NCI-H2107 (cell line): ENCODE results near the gene USP28.

Source experiments
- DNase-seq: peaks from one replicate; lab custom pipeline; 2025; lab: John Stamatoyannopoulos, UW

Gene USP28

DNA sequence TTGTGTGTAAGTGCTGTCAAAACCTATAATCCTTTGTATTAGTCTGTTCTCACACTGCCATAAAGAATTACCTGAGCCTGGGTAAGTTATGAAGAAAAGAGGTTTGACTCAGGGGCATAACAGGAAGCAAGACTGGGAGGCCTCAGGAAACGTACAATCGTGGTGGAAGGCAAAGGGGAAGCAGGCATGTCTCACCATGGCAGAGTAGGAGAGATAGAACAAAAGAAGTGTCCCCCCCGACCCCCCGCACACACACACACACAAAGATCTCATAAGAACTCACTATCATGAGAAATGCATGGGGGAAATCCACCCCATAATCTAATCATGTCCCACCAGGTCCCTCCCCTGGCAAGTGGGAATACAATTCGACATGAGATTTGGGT is 2.3 kb upstream of the USP28 start:
- DNase-seq = no peak

DNA sequence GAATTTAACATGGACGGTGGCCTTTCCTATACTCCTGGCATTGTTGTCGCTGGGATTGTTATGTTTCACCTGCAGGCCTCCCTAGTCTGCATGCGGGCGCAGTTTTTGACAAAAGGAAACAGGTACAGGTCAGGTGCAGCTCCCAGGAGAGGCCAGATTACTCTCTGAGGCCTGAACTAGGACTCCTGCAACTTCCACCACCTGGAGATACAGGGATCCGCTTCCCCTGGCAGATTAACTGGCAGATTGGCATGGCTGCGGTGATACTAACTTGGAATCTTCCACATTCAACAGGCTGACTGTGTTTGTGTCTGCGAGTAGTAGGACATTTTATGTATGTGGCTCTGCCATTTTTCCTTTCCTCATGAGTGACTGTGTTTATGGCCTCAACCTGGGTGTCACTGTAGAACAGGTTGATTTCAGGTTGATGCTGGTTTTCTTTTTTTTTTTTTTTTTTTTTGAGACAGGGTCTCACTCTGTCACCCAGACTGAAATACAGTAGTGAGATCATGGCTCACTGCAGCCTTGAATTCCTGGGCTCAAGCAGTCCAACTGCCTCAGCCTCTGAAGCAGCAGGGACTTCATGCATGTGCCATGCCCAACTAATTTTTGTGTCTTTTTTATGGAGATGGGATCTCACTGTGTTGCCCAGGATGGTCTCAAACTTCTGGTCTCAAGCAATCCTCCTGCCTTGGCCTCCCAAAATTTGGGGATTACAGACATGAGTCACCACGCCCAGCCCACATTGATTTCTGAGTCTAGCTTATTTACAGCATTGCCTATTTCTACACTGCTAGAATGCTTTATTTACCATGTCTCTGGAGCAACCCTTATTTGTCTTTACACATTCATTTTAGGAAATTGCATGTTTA is 1.7 kb upstream of the USP28 start:
- DNase-seq = no peak

DNA sequence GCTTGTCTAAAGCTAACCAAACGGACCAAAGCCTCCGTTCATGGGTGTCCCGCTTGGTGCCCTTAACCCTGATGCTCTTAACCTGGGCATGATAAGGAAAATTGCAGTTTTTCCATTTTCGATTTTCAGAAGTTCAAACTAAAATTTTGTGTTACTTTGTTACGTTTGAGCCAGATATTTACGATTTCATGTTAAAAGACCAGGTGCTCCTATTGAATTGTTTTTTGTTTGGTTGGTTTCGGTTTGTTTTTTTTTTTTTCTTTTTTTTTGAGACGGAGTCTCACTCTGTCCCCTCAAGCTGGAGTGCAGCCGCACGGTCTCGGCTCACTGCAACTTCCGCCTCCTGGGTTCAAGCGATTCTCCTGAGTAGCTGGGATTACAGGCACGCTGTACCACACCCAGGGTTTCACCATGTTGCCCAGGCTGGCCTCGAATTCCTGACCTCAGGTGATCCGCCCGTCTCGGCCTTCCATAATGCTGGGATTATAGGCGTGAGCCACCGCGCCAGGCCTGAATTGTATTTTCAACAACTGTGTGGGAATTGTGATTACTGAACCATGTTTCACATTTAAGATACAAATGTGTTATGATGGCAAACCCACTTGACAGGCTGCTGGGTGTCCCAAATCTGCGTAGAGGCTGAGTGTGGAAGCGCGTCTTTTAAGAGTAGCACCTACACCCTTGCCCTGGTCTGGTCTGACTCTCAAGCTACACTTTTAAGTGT is 864 bp upstream of the USP28 start:
- DNase-seq = no peak

DNA sequence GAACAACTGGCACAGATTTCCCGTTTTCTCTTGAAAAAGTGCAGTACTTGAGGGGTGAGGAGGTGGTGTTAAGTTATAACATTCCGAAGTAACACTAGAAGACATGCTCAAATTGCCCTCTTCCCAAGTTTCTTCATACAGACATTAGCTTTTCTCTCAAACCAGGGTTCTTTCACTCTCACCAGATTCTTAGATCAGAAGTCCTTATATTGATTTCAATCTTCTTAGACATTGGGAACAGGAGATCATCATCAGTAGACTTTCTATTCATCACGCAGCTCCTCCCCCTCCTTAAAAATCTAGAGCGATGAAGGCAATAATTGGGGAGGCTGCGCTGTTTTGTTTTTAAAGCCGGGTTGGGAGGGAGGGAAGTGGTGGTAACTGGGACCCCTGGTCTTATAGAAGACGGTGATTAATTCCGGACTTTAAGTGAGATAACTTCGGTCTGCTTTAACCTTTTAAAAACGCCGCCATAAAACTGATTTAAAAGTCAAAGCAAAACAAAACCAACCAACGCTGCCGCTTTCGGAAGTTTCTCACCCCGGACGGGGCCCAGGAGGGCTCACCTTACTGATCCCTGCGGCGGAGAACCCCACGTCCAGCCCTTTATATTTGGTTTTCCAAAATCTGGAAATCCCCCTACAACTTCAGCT is 665 bp downstream of the USP28 start:
- no peak for DNase-seq

DNA sequence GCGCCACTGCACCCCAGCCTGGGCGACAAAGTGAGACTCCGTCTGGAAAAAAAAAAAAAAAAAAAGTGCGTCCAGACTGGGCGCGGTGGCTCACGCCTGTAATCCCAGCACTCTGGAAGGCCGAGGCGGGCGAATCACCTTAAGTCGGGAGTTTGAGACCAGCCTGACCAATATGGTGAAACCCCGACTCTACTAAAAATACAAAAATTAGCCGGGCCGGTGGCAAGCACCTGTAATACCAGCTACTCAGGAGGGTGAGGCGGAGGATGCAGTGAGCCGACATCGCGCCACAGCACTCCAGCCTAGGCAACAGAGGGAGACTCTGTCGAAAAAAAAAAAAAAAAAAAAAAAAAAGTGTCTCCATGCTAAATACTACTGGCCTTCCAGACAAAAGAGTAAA is 1.3 kb downstream of the USP28 start:
- no peak for DNase-seq

DNA sequence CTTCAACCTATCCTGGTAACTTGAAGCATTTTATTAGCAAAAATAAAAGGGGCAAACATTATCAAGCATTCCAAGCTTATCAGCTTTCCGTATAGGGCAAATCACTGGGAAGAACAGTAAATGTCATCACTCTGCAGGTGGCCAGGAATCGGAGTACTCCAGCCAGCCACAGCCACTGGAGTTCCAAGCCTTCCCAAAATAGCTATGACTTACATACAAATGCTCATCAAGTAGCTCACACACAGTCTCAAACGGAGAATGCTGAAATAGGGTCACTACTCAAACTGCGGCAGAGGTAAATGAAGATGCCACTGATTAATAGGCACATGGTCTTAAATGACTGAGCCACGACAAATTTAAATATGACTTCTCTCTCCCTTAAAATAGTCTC is 2.1 kb downstream of the USP28 start:
- DNase-seq = no peak

DNA sequence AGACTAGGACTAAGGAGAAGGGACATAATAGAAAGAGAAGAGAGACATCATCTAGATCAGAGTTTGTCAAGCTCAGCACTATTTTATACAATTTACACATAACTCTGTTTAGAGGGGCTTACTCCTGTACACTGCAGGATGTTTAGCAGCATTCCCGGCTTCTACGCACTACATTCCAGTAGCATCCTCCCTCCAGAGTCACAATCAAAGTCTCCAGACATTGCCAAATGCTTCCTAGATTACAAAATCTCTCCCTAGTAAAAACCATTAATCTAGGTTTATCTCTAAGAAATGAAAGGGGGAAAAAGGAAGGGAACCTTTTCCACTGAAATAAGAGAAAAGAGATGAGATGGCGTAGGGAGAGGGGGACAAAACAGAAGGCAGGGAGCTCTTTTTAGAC is 4.0 kb downstream of the USP28 start:
- DNase-seq = no peak

DNA sequence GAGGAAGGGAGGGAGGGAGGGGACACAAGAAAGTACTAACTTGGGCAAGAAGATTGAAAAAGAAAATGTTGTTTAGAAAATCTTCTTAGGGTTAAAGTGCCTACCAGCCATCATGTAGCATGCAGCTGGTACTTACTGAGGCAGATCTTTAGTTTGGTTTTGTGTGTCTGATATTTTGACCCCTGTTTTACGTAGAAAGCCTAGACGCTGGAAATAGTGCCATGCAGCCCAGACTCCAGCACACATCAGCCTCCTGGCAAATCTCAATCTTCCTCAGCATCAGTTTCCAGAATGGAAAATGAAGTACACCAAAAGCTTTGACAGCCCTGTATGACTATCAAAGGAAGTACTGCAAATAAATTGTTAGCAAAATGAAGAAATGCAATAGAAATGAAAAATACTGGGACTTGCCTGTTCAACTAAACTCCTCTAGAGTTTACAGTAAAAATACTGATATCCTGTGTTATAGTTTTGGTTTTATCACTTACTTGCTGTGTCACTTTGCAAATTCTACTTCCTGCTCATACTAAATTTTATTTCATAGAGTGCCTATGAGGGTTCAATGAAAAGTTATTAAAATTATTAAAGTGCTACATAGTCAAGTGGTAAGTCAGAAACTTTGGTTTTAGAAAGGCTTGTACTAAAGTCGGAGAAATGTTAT is 7.4 kb downstream of the USP28 start:
- DNase-seq = no peak

DNA sequence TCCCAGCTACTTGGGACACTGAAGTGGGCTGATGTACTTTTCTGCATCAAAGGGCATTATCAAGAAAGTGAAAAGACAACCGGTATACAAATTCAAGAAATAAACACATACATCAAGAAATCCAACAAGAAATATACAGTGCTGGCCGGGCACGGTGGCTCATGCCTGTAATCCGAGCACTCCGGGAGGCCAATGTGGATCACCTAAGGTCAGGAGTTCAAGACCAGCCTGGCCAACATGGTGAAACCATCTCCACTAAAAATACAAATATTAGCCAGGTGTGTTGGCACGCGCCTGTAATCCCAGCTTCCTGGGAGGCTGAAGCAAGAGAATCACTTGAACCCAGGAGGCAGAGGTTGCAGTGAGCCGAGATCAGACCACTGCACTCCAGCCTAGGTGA is 9.5 kb downstream of the USP28 start:
- no peak for DNase-seq

DNA sequence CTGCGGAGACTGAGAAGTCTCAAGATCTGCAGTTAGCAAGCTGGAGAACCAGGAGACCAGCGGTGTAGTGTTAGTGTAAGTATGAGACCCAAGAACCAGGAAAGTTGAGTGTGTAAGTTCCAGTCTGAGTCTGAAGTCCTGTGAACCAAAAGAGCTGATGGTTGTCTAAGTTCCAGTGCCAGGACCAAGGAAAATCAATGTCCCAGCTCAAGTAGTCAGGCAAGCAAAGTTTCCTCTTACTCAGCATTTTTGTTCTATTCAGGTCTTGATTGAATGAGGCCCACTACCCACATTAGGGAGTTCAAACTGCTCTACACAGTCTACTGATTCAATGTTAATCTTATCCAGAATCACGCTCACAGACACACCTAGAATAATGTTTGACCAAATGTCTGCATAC is 11.0 kb downstream of the USP28 start:
- DNase-seq = no peak

DNA sequence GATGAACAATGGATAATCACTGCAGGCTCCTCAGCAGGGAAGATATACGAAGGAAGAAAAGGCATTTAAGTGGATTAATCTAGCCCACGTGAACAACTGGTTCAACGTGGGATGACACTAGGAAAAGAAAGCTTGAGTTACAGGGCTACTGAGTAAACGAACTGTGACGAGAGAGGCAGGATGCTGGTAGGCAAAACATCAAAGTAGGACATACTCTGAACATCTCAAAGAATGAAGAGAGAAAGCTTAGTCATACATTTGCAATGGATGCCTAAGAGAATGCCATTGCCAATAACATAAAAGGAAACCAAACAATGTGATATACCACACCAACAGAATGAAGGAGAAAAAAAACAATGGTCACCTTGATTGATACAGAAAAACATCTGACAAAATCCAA is 12.9 kb downstream of the USP28 start:
- DNase-seq = no peak

DNA sequence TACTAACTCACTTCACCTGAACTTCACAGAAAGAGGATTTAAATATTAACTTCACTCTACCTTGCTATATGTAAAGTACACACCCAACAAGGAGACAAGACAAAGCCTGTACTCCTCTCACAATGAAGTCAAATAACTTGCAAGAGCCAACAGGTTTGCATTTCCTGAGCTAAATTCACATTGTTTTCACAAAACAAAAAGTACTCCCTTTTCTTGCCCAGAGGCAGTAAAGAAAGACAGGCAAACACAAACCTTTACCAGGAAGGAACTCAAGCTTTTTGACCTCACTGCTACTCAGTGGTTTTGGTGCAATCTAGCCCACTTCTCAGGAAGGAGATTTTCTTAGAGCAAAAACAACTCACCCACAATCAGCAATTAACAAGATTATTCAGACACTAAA is 15.7 kb downstream of the USP28 start:
- no peak for DNase-seq

DNA sequence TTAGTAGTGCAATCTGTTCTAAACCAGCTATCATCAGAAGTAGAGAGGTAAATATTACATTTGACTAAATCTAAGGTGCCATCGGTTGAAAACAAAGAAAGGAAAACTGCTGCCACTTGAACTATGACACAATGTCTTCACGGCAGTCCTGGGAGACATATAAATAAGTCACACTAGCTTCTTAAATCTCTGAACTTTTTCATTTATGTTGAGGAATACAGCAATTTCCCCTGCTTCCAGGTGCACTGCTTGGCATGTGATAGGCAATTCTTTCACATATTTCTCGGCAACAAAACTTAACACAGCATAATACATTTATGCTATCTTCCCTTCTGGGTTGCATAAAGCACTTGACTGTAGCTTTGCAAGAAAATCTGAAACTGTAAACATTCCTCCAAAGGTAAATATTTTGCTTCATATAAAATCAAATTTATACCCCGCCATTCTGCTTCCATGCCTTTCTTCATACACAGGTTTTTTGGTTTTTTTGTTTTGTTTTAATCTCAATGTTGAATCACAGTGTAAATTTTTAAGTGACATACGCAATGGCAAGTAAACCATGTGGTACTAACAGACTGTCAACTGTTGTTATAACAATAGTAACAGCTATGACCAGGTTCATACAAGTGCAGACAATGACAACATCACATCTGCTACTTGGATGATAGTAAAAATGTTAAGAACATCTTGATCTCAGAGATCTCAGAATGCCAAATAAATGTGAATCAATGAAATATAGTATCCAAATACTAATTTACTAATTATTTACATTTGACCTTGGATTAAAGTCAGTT is 18.2 kb downstream of the USP28 start:
- no peak for DNase-seq

DNA sequence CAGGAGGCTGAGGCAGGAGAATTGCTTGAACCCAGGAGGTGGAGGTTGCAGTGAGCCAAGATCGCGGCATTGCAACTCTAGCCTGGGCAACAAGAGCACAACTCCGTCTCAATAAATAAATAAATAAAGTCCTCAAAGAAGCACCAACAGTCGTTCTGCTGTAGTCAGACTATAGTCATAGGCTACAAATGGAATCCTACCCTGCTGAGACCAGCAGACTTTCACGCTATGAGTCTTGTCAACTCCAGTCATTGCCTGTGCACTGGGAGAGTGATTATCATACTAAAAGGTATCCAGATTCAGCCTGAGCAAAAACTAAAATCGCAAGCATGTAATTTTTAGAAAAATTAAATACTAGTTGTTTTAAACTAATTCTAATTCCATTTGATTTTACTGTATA is 19.6 kb downstream of the USP28 start:
- DNase-seq = no peak

DNA sequence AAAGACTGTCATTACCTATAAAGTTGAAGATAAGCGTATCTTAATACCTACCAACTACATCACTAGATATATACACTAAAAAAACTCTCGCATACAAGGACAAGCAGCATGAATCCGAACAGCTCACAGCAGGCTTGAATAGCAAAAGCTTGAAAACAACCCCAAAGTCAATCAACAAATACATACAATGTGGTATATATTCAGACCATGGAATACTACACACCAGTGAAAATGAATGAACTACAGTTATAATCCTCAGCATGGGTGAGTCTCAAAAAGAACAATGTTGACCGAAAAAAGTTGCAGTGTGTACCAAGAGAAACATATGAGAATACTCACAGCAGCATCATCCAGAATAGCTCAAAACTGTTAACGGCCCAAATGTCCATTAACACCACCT is 25.2 kb downstream of the USP28 start:
- no peak for DNase-seq

DNA sequence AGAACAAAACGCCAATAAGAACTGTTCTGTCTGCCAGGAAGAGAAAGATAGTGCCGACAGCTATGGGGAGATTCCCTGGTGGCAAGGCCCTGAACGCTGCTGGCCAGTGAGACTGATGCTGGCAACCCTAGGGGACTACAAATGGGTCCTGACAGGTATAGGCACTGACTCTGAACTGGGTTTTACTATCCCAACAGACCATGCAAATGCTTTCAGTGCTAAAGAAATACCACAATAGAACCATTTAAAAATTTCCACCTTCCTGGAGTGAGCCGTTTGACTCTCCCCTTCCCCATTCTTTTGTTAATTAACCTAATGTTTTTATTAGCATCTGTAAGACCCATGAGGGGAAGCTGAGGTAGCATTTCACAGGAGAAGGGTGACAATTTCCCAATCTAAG is 25.7 kb downstream of the USP28 start:
- no peak for DNase-seq

DNA sequence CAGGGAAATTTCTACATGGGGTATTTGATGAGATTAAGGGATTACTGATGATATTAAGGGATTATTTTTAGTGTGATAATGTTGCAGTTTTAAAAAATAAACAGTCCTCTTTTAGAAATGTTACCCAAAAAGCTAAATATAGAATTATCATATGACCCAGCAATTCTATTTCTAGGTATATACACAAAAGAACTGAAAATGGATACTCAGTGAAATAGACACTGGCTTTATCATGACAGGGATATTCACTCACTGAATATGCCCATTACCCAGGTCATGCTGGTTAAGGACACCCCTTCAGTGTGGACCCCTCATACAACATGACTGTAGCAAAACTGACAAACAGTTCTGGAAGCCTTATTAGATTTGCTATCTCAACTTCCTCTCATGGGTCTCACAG is 27.8 kb downstream of the USP28 start:
- no peak for DNase-seq

DNA sequence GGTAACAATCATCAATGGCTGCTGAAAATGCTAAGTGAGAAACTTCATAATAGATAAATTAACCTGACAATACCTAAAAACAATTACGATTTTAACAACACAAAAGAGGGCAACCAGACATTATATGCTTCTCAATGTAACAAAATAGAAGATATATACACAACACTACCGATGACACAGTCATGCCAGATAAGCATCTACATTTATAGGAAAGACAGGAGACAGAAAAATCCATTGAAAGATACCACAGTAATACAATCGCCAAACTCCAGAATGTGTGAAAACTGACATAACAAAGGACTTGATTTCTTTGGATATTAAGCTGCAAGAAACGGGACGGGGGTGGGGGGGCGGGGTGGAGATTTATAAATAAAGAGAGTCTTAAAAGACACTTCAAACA is 28.3 kb downstream of the USP28 start:
- DNase-seq = no peak

DNA sequence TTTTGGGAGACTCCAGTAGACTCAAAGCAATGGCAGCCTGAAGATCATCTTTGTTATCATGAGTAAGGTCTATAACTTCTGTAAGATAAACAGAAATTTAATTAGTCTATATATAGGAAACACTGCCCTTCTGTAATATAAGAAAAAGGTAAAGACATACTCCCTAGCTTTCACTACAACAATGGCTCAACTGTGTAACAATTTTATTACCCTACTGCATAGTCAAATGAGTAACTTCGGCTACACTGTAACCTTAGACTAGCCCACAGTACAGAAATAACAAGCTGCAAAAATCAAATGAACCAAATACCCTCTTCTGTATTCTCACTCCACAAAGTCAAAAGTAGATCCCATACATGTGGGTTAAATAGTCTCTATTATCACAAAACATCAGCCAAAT is 33.7 kb downstream of the USP28 start:
- DNase-seq = no peak

DNA sequence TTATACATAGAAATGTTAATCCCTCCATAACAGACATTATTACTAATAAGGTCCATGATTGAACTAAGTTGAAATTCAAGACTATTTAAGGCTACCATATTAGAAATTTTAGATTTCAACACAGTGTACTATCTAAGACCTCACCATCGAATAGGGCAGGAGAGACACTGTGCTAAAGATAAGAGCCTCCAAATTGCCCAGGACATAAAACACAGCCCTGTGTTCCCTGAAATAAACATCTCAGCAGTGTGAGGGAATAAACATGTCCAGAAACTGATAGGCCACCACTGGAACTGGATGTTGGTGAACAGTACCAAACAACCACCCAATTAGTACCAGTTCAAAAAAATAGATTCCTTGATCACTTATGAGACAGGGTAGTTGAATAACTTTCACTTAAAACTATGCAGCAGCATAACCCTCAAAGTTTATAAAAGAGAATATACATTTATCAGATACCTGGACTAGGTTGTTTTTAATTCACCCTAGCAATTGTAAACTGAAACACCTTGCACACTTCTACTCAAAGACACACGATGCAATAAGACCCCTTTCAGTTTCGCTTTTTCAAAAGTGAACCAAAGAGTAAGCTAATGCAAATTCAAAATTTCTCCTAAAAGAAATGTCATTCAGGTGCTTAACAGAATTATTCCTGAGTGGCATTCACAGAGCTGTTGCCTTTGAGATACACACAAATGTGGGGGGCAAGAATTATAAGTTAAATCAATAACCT is 34.3 kb downstream of the USP28 start:
- no peak for DNase-seq

DNA sequence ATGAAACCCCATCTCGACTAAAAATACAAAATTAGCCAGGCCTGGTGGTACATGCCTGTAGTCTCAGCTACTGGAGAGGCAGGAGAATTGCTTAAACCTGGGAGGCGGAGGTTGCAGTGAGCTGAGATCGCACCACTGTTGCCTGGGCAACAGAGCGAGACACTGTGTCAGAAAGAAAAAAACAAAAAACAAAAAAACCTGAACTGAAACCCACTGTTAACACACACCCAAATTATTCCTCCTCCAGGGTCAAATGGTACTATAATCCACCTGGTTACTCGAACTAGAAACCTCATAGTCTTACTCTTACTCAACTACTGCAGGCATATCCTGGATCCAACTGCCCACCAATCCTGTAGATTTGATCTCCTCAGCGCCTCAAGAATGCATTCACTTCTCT is 35.5 kb downstream of the USP28 start:
- no peak for DNase-seq
